OCI-M2 (cell line): ENCODE results near the gene RIN2.
"Not testable (repeated sequence)": the region's sequence is repeated elsewhere in the genome, so short reads cannot be mapped to it uniquely, and the experiment has no call there.

Source experiments
- DNase-seq: peaks from one replicate; lab custom pipeline; 2025; ENCODE audit not compliant: unreplicated experiment; lab: John Stamatoyannopoulos, UW

RIN2 gene

DNA sequence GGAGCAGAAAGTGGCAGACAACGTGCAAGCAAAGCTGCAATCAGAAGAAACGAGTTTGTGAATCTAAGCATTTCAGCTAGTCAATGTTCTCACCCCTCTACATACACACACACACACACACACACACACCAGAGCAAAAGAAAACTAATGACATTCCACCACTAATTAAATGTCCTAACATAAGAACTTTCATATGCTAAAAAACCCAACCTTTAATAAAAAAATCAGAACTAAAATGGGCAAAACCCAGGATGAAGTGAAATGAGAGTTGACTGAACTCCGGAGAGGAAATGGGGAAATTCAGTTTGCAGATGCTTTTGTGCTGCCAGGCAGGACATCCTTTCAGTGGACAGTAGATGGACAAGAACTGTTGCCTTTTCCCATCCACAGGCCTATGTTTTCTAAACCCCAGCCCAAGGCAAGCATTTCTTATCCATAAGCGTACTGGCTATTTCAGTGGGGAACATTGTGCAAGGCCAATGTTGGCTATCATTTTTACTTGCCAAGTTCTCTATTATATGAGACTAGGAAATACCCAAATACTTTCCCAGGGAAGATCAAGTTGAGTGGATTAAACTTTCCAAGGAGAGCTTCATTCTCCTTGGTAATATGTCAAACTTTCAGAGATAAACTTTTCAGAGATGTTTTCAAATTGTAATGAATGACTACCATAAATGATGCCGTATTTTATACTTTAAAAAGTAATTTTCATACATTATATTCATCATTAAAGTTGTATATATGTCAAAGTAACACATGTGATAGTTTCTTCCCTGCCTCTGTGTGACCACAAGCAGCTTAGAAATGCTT lies 27.3 kb downstream of the RIN2 start:
- DNase-seq, result no peak

GRCh38 chr20:19785983-19786285 lies 27.9 kb downstream of the RIN2 start:
- DNase-seq, result no peak

- DNase-seq, result no peak
Measured at GRCh38 chr20:19786311-19786710, 28.3 kb downstream of the RIN2 start.

DNA sequence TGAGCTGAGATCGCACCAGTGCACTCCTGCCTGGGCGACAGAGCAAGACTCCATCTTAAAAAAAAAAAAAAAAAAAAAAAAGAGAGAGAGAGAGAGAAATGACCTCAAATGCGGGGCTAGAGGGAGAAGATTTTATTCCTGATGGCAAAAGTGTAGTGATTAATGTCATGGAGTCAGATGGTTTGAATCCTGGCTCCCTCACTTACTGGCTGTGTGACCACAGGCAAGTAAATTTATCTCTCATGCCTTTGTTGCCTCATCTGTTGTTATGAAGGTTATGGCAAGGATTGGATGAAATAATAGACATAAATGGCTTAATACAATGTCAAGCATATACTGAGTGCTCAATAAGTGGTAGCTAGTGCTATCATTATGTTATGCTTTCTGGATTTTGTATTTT lies 29.3 kb downstream of the RIN2 start:
- no peak for DNase-seq

DNA sequence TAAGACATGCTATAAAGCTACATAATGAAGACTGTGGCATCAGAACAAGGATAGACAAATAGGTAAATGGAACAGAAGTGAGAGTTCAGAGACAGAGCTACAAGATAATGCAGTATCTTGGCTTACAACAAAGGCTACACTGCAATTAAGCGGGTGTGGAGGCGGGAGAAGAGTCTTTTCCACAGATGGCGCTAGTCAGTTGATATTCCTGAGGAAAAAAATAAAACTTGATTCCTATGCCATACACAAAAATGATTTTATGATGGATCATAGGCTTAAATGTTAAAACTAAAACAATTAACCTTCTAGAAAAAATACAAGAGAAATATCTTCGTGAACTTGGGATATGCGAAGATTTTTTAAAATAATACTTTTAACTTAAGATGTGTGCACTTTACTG lies 31.0 kb downstream of the RIN2 start:
- DNase-seq, result no peak

- DNase-seq, result no peak
Measured at GRCh38 chr20:19789446-19789845, 31.4 kb downstream of the RIN2 start.

GRCh38 chr20:19791887-19792286 lies 33.8 kb downstream of the RIN2 start:
- DNase-seq, result no peak

- DNase-seq, result no peak
Measured at GRCh38 chr20:19793716-19794115, 35.7 kb downstream of the RIN2 start.

DNA sequence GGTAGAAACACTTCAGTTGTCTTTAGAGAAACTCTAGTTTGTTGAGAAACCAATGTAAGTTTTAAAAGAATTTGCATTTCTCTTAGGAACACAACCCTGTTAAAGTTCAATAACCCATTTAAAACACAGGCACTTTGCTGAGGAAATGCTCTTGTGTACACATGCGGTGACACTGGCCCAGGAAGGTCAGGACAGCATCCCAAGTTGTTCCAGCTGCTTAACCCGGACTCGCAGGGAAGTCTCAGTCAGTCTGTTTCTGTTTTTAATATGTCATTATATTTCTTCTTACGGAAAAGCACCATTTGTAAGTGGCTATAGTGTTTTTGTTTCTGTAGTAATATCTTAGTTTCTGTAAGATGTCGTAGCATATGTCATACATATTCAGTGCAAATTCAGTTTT lies 36.9 kb downstream of the RIN2 start:
- no peak for DNase-seq

DNA sequence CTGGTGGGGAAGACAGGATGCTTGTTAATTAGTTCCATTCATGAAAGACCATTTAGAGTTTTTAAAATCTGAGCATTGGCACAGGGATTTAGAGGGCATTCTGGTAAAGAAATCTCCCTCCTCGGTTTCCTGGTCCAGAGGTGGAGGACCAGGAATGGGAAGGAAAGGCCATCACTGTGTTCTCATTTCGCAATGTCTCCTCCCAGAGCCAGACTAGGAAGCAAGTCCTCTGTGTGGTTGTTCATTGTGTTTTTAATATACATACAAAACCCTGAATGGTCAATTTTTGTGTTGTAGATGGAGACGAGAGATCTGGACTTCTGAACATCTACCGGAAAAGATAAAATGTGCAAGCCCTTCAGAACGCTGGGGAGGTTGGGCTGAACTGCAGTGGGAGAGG lies 41.3 kb downstream of the RIN2 start:
- DNase-seq, result no peak

DNA sequence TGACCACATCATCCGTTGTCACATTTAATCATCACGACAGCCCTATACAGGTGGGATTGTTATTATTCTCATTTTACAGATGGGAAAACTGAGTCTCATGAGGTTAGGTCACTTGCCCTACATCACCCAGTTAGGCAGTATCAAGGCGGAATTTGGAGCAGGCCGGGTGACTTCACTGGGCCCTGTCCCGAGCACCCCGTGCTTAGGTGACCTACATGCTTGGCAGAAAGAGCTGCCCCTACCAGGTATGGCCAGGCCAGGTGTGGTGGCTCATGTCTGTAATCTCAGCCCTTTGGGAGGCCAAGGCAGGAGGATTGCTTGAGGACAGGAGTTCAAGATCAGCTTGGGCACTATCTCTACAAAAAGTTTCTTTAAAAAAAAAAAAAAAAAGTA lies 44.0 kb downstream of the RIN2 start:
- DNase-seq, result no peak

DNA sequence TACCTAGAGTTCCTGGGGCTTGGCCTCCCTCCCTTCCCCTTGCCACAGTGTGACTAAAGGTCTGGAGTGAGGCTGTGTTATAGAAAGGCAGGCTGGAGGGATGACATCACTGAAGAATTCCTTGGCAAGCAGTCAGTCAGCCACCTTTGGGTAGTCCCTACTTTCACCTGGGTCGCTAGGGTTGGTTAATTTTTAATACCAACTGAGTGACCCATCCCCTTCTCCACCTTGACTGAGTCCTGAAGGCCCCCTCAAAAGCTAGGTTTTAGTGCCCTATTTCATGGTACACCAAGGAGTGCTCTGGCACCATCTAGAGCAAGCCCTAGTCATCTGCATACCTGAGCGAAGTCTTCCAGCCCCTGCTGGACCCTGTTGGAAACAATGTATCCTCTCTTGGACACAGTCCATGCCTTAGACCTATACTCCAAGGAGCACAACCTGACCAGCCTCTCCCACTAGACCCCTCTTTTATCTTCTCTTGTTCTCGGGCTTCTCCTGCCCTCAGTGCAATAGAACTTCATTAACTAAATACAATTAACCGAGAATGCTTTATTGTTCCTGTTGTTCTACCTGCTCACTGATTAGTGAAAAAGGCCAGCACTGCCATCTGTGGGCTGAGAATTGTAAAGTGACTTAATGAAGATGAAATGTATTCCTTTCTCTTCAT lies 44.6 kb downstream of the RIN2 start:
- DNase-seq, result no peak

DNA sequence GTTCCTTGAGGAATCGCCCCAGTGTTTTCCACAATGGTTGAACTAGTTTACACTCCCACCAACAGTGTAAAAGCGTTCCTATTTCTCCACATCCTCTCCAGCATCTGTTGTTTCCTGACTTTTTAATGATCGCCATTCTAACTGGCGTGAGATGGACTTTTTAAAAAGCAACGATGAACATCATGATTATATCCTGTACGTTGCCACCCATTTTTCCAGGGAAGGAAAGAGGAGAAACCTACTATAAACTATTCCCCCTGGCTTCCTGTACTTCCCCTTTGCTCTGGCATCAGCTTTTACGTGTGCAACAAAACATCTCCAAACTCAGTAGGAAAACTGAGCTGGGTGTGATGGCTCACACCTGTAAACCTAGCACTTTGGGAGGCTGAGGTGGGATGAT lies 48.2 kb downstream of the RIN2 start:
- not testable (repeated sequence) for DNase-seq

- no peak for DNase-seq
Measured at GRCh38 chr20:19806806-19807190, 48.7 kb downstream of the RIN2 start.

GRCh38 chr20:19807191-19807945 lies 49.3 kb downstream of the RIN2 start:
- no peak for DNase-seq
